RWPE2 (cell line): ENCODE results near the gene GAREM1.
"Not testable (repeated sequence)": the region's sequence is repeated elsewhere in the genome, so short reads cannot be mapped to it uniquely, and the experiment has no call there.

Experiments
- ATAC-seq: fragments of 200-7000 bp; cut with Tn5 transposase; 3 replicates; pipeline ENCODE4 v1.9.1; 2021; ENCODE audit warnings: low read depth
- DNase-seq: peaks from one replicate; pipeline ENCODE4 v3.0.0-alpha.2; 2020; ENCODE audit warnings: low spot score
- H3K27ac ChIP-seq: fragments of 450-650 bp; 2 replicates; pipeline ENCODE4 v1.5.1; 2017; ENCODE audit warnings: mild to moderate bottlenecking; ENCODE audit not compliant: poor library complexity, severe bottlenecking
- H3K27me3 ChIP-seq: fragments of 250-450 bp; sonication (Bioruptor Pico); 2 replicates; pipeline ENCODE4 v1.5.1; 2021; ENCODE audit warnings: mild to moderate bottlenecking, moderate library complexity; ENCODE audit not compliant: insufficient read depth, poor library complexity, severe bottlenecking
- H3K36me3 ChIP-seq: fragments of 250-450 bp; sonication (Bioruptor Pico); 2 replicates; pipeline ENCODE4 v1.5.1; 2020; ENCODE audit warnings: low read depth, mild to moderate bottlenecking, moderate library complexity
- H3K4me1 ChIP-seq: fragments of 250-450 bp; sonication (Bioruptor Pico); 2 replicates; pipeline ENCODE4 v1.5.1; 2021; ENCODE audit warnings: mild to moderate bottlenecking, moderate library complexity; ENCODE audit not compliant: insufficient read depth, poor library complexity, severe bottlenecking
- H3K4me3 ChIP-seq: fragments of 250-450 bp; sonication (Bioruptor Pico); 2 replicates; pipeline ENCODE4 v1.5.1; 2021; ENCODE audit warnings: mild to moderate bottlenecking, moderate library complexity; ENCODE audit not compliant: severe bottlenecking
- H3K9me3 ChIP-seq: fragments of 250-450 bp; sonication (Bioruptor Pico); 2 replicates; pipeline ENCODE4 v1.5.1; 2021; ENCODE audit warnings: mild to moderate bottlenecking, moderate library complexity; ENCODE audit not compliant: severe bottlenecking
- CTCF ChIP-seq: fragments of 450-650 bp; IDR thresholded peaks from one replicate; pipeline ENCODE4 v1.5.1; 2017; ENCODE audit warnings: mild to moderate bottlenecking, moderate library complexity; ENCODE audit not compliant: poor library complexity, severe bottlenecking

GAREM1 gene

GRCh38 chr18:32470714-32471633 is at the start of gene GAREM1:
Gene GAREM1 (minus strand): TSS chr18:32470882. CDS start chr18:32470428, 454 bp downstream.
- H3K27ac ChIP-seq: peak within 1 kb of the TSS; percentile 48
- no peaks in the 10 kb centered on the region for H3K4me1 ChIP-seq
- no peaks in the 10 kb centered on the region for H3K27me3 ChIP-seq
- DNase-seq (peak; percentile 94), ATAC-seq (peak; percentile 89)
- TF ChIP-seq CTCF: peak; percentile 86
- H3K9me3 ChIP-seq: no peaks in the 10 kb centered on the region
- H3K36me3 ChIP-seq: no peaks in the 10 kb centered on the region
- H3K4me3 ChIP-seq: peak within 1 kb of the TSS; percentile 68

GRCh38 chr18:32511147-32511546 is 40.5 kb upstream of the GAREM1 start:
- TF ChIP-seq CTCF: no peak
- DNase-seq (no peak), ATAC-seq (no peak)
- H3K27ac ChIP-seq: no peak overlapping the region
- no peaks in the 10 kb centered on the region for H3K27me3 ChIP-seq
- no peaks in the 10 kb centered on the region for H3K9me3 ChIP-seq
- no peaks in the 10 kb centered on the region for H3K4me1 ChIP-seq
- H3K4me3 ChIP-seq: no peak overlapping the region
- H3K36me3 ChIP-seq: no peaks in the 10 kb centered on the region

GRCh38 chr18:32509111-32509510 is 38.4 kb upstream of the GAREM1 start:
- Histone ChIP-seq H3K27me3 (no peaks in the 10 kb centered on the region), H3K9me3 (no peaks in the 10 kb centered on the region), H3K27ac (no peak overlapping the region), H3K36me3 (no peaks in the 10 kb centered on the region), H3K4me1 (no peaks in the 10 kb centered on the region), H3K4me3 (no peak overlapping the region)
- ATAC-seq (no peak), DNase-seq (no peak)
- no peak for TF ChIP-seq CTCF

GRCh38 chr18:32507093-32507492 is 36.4 kb upstream of the GAREM1 start:
- Histone ChIP-seq H3K4me1 (no peaks in the 10 kb centered on the region), H3K9me3 (no peaks in the 10 kb centered on the region), H3K27ac (no peak overlapping the region), H3K27me3 (no peaks in the 10 kb centered on the region), H3K4me3 (no peak overlapping the region), H3K36me3 (no peaks in the 10 kb centered on the region)
- ATAC-seq (no peak), DNase-seq (no peak)
- no peak for TF ChIP-seq CTCF

- Histone ChIP-seq H3K4me1 (peaks cover 9% of the 10 kb centered on the region), H3K36me3 (no peaks in the 10 kb centered on the region), H3K4me3 (no peak overlapping the region), H3K27ac (no peak overlapping the region), H3K27me3 (no peaks in the 10 kb centered on the region), H3K9me3 (no peaks in the 10 kb centered on the region)
- DNase-seq: no peak
- no peak for ATAC-seq
- TF ChIP-seq CTCF: no peak
Observed at GRCh38 chr18:32502014-32502413, 31.3 kb upstream of the GAREM1 start.

- H3K36me3 ChIP-seq, H3K27me3 ChIP-seq, H3K27ac ChIP-seq, ATAC-seq, H3K4me1 ChIP-seq, H3K9me3 ChIP-seq, DNase-seq, H3K4me3 ChIP-seq: not testable (repeated sequence)
Observed at GRCh38 chr18:32501242-32501641, 30.6 kb upstream of the GAREM1 start.
